ENCODE results near the gene DIS3L2.
"Not testable (repeated sequence)": the region's sequence is repeated elsewhere in the genome, so short reads cannot be mapped to it uniquely, and the experiment has no call there.

The DIS3L2 gene

DNA sequence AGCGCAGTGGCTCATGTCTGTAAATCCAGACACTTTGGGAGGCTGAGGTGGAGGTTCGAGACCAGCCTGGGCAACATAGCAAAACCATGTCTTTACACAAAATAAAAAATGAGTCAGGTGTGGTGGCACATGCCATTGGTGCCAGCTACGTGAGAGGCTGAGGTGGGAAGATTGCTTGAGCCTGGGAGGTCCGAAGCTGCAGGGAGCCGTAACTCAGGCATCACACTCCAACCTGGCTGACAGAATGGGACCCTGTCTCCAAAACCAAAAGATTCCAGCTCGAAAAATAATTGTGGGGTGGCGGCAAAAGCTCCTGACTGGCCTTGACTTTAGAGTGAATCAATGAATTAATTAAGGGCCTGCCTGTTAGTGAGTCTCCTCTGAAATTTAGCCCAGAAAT is 415.8 kb downstream of the DIS3L2 start:
- H3K27ac ChIP-seq = no peak overlapping the region
- TF ChIP-seq ZFX (IDR thresholded peaks at IDR 0.05; ENCODE audit: borderline replicate concordance) = no peak
- TF ChIP-seq, protein P1, sequence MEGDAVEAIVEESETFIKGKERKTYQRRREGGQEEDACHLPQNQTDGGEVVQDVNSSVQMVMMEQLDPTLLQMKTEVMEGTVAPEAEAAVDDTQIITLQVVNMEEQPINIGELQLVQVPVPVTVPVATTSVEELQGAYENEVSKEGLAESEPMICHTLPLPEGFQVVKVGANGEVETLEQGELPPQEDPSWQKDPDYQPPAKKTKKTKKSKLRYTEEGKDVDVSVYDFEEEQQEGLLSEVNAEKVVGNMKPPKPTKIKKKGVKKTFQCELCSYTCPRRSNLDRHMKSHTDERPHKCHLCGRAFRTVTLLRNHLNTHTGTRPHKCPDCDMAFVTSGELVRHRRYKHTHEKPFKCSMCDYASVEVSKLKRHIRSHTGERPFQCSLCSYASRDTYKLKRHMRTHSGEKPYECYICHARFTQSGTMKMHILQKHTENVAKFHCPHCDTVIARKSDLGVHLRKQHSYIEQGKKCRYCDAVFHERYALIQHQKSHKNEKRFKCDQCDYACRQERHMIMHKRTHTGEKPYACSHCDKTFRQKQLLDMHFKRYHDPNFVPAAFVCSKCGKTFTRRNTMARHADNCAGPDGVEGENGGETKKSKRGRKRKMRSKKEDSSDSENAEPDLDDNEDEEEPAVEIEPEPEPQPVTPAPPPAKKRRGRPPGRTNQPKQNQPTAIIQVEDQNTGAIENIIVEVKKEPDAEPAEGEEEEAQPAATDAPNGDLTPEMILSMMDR (IDR thresholded peaks at IDR 0.05) = no peak

- no peak for TF ChIP-seq ZFX (IDR thresholded peaks at IDR 0.05; ENCODE audit: borderline replicate concordance)
- TF ChIP-seq, protein P1 (IDR thresholded peaks at IDR 0.05) = no peak
- H3K27ac ChIP-seq = no peak overlapping the region
Observed at GRCh38 chr2:232377841-232378734, 416.6 kb downstream of the DIS3L2 start.

DNA sequence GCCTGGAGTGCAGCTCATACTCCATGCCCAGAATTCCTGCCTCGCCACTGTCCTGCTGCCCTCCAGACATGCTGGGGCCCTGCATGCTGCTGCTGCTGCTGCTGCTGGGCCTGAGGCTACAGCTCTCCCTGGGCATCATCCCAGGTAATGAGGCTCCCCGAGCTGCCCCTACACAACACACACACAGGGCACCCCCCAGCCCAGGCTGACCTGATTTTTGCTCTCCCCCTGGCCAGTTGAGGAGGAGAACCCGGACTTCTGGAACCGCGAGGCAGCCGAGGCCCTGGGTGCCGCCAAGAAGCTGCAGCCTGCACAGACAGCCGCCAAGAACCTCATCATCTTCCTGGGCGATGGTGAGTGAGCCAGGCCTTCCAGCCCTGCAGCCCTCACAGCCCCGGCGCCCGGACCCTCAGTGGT is 417.2 kb downstream of the DIS3L2 start, which contains the start of gene ALPP:
Gene ALPP (plus strand): TSS at position 17 of the 417 bp plus-strand sequence. CDS start 52 bp downstream, at position 69.
- not testable (repeated sequence) for H3K27ac ChIP-seq

GRCh38 chr2:232379610-232380590 is 418.4 kb downstream of the DIS3L2 start:
- H3K27ac ChIP-seq = not testable (repeated sequence)

GRCh38 chr2:232381204-232382031 is 419.9 kb downstream of the DIS3L2 start:
- H3K27ac ChIP-seq = not testable (repeated sequence)
- TF ChIP-seq, protein P1 (IDR thresholded peaks at IDR 0.05) = peak; percentile 19; the same call in 1 of the 2 replicates

- no peak overlapping the region for H3K27ac ChIP-seq
- TF ChIP-seq, protein P1 (IDR thresholded peaks at IDR 0.05) = no peak
- TF ChIP-seq ZFX (IDR thresholded peaks at IDR 0.05; ENCODE audit: borderline replicate concordance) = no peak
Observed at GRCh38 chr2:232382331-232383225, 421.1 kb downstream of the DIS3L2 start.

GRCh38 chr2:232384466-232384865 is 423.0 kb downstream of the DIS3L2 start:
- no peak for TF ChIP-seq ZFX (IDR thresholded peaks at IDR 0.05; ENCODE audit: borderline replicate concordance)
- TF ChIP-seq, protein P1 (IDR thresholded peaks at IDR 0.05) = no peak
- no peak overlapping the region for H3K27ac ChIP-seq

DNA sequence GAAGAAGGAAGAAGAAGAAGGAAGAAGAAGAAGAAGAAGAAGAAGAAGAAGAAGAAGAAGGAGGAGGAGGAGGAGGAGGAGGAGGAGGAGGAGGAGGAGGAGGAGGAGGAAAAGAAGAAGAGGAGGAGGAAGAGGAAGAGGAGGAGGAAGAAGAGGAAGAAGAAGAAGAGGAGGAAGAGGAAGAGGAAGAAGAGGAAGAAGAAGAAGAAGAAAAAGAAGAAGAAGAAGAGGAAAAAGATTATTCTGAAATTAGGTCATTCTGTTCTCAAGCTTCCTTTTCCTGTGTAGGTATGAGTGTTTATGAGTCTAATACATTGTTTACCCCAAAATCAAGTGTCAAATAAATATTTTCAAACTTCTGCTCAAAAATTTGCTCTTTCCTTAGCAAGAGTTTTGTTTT is 423.5 kb downstream of the DIS3L2 start:
- H3K27ac ChIP-seq = not testable (repeated sequence)
